ENCODE results near the gene NFE2L2. TPM values are rescaled to one million over a fixed set of nuclear protein-coding genes. Genes with fewer than 3 reads are reported as not detected.
A peak's percentile ranks its signal among the peaks of the same experiment; 100 is the strongest.

The NFE2L2 gene
- total RNA-seq, 3 donors from 2014 or later: 84.3 to 105 (median 99.1) TPM

DNA sequence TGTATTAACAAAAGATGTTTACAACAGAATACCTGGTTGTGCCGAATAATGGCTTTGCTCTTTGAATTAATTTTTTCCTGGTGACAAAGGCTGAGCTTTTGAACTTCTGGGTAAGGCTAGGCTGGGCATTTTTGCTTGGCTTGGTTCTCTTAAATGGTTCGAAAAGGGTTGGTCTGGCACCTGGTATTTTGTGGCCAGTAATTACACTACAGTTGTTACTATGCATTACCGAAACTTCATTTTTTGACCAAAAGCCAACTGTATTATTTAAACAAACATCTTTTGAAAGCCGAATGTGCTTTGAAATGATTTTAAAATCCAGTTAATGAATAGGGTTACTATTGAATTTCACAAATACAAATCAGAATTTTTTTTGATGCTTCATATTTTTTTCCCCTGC is 19.4 kb upstream of the NFE2L2 start:
- intact Hi-C loops (cut with DNase I, micrococcal nuclease): no loop called here
- H3K36me3 ChIP-seq (ENCODE audit: low read depth): no peaks in the 10 kb centered on the region
- H3K4me1 ChIP-seq (ENCODE audit: low read depth): no peaks in the 10 kb centered on the region
- H3K9me3 ChIP-seq: no peaks in the 10 kb centered on the region
- no peak for DNase-seq
- ATAC-seq: no peak
- TF ChIP-seq, protein P1, sequence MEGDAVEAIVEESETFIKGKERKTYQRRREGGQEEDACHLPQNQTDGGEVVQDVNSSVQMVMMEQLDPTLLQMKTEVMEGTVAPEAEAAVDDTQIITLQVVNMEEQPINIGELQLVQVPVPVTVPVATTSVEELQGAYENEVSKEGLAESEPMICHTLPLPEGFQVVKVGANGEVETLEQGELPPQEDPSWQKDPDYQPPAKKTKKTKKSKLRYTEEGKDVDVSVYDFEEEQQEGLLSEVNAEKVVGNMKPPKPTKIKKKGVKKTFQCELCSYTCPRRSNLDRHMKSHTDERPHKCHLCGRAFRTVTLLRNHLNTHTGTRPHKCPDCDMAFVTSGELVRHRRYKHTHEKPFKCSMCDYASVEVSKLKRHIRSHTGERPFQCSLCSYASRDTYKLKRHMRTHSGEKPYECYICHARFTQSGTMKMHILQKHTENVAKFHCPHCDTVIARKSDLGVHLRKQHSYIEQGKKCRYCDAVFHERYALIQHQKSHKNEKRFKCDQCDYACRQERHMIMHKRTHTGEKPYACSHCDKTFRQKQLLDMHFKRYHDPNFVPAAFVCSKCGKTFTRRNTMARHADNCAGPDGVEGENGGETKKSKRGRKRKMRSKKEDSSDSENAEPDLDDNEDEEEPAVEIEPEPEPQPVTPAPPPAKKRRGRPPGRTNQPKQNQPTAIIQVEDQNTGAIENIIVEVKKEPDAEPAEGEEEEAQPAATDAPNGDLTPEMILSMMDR (IDR thresholded peaks at IDR 0.05): no peak
- no peak overlapping the region for H3K4me3 ChIP-seq

DNA sequence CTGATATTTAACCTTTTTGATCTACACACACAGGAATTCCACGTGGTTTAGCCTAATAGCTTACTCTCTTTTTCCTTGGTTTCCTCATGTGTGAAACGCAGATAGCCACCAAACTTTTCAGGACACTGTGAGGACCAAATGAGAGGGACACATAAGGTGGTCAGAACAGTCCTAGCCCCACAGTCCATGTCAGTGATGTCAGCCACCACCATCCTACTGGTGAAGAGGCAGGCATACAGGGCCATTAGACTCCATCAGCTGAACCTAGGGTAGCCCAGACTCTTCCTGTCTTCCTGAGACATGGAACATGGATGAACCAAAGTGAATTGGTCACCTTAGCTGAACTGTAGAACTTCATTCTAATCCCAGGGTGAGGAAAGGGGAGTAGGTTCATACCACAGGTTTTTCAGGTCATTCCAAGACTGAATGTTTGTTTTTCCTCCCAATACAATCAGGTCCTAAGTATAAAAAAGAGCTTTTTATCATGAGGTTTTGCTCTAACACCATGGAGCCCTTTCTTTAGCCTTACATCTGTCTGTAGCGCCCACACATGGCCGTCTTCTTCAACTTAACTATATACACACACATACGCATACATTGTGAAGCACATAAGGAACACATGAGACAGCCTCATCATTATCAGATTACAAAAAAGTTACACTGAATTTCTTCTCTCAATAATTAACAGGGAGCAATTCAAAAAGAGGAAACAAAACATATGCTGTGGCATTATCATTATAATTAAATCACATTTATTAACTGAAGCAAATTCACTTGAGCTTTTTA is 18.5 kb upstream of the NFE2L2 start:
- TF ChIP-seq, protein P1 (IDR thresholded peaks at IDR 0.05): no peak
- Histone ChIP-seq H3K9me3 (no peaks in the 10 kb centered on the region), H3K4me1 (ENCODE audit: low read depth) (no peaks in the 10 kb centered on the region), H3K4me3 (no peak overlapping the region), H3K36me3 (ENCODE audit: low read depth) (no peaks in the 10 kb centered on the region)
- intact Hi-C loops (cut with DNase I, micrococcal nuclease): no loop called here
- DNase-seq: no peak
- no peak for ATAC-seq

DNA sequence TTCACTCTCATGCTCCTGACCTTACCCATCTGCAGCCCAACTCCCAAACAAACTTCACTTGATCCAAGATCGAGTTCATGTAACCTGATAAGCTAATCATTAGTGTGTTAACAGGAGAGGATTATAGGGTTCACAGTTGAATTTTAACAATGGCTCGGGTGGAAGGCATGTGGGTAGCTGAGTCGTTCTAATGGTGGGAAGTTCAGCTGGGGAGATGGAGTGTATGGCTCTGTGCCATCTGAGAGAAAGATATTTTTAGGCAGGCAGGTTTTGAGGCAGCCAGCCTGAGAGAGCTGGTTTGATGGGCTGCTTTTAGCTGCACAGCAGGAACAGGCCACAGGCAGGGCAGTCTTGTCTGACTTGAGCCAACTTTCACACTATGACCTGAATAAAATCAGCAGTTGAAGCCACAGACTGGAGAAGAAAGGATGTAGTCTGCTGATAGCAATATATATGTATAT is 17.7 kb upstream of the NFE2L2 start:
- ATAC-seq (peak; percentile 13), DNase-seq (no peak)
- H3K36me3 ChIP-seq (ENCODE audit: low read depth): no peaks in the 10 kb centered on the region
- intact Hi-C loops (cut with DNase I, micrococcal nuclease): no loop called here
- TF ChIP-seq, protein P1 (IDR thresholded peaks at IDR 0.05): no peak
- no peaks in the 10 kb centered on the region for H3K4me1 ChIP-seq (ENCODE audit: low read depth)
- no peak overlapping the region for H3K4me3 ChIP-seq
- H3K9me3 ChIP-seq: no peaks in the 10 kb centered on the region

DNA sequence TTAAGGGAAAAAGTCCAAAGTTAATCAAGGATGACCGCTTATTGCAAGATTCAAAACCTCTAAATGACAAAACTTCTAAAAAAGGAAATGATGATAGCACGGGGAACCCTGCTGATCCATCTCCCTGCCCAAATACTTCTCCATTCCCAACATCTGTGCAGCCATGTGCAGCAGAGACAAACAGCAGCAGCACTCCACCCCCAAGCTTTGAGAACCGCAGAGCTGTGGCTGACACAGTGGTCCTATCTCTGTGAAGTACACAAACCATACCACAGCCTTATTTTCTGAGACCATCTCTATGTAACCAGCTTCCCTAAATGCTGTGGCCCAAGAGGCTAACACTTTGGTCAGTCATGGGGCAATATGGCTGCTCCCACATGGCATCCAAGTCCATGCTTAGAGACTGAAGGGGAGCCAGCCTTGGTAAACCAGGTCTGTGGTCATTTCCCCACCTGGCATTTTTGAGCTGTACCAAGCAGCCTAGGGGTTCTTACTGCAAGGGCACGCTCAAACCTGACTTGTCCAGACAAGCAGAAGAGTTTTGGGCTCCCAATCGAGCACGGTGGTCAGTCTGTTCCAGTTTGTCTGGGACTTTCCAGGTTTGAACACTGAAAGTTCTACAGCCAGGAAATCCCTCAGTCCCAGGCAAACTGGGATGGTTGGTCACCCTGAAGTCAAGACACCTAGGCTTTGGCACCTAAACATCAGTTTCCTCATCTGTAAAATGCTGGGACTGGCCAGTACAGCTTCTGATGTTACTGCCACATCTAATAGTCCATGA is 17.1 kb upstream of the NFE2L2 start:
- DNase-seq: no peak
- H3K36me3 ChIP-seq (ENCODE audit: low read depth): no peaks in the 10 kb centered on the region
- H3K9me3 ChIP-seq: no peaks in the 10 kb centered on the region
- peak; percentile 59 for ATAC-seq
- H3K4me1 ChIP-seq (ENCODE audit: low read depth): no peaks in the 10 kb centered on the region
- no peak overlapping the region for H3K4me3 ChIP-seq
- TF ChIP-seq, protein P1 (IDR thresholded peaks at IDR 0.05): no peak
- intact Hi-C loops (cut with DNase I, micrococcal nuclease): no loop called here

DNA sequence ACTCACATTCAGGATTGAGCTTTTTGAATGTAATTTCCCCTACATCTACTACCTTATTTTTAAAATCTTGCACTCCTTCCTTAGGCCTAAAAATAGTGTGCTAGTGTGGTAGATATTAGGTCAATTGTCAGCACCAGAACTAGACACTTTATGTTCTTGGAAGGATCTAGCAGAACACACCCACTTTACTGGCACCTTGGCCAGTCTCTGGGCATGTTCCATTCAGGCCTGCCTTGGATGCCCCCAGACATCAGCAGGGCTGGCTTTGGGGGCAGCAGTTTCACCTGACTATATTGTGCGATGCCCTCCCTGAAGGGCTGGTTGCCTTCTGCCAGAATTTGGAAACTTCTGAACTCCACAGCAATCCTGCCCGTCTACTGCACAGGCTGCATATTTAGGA is 15.3 kb upstream of the NFE2L2 start:
- intact Hi-C loops (cut with DNase I, micrococcal nuclease): no loop called here
- ATAC-seq (no peak), DNase-seq (no peak)
- no peaks in the 10 kb centered on the region for H3K36me3 ChIP-seq (ENCODE audit: low read depth)
- H3K4me3 ChIP-seq: no peak overlapping the region
- peaks cover under 1% of the 10 kb centered on the region for H3K4me1 ChIP-seq (ENCODE audit: low read depth)
- TF ChIP-seq, protein P1 (IDR thresholded peaks at IDR 0.05): no peak
- no peaks in the 10 kb centered on the region for H3K9me3 ChIP-seq

Data from mucosa of descending colon (tissue), 3 donors.